HepG2 (cell line): Measurements from ENCODE around the gene PNLIPRP2. TPM values are rescaled to one million over a fixed set of nuclear protein-coding genes. Genes with fewer than 3 reads are reported as not detected.

Experiments
- ATAC-seq: fragments of 200-7000 bp; cut with Tn5 transposase; 3 replicates; pipeline ENCODE4 v1.9.1; 2020; ENCODE audit warnings: mild to moderate bottlenecking, moderate library complexity
- BruUV-seq: library from RNA; stranded (reverse); fragments of 400-500 nt; replicated peaks from 2 replicates; lab custom pipeline; 2021; lab: Mats Ljungman, UMichigan
- CTCF ChIA-PET: fragments of 300-600 bp; formaldehyde crosslinking; extraction: SDS; loops from one replicate; lab custom pipeline; 2021; ENCODE audit warnings: low total read pairs, inconsistent platforms, low intra/inter-chr PET ratio; lab: Yijun Ruan, JAX
- POLR2A ChIA-PET: fragments of 350-600 bp; sonication (Branson Sonifier 250); formaldehyde crosslinking; loops from one replicate; lab custom pipeline; 2020; ENCODE audit warnings: antibody characterized with exemption, inconsistent platforms; lab: Yijun Ruan, JAX
- DNase-seq: peaks from one replicate; pipeline ENCODE4 v3.0.0-alpha.2; 2015; ENCODE audit warnings: low spot score
- FAIRE-seq: peaks from 3 replicates; lab custom pipeline; 2011; peaks lifted over from hg19 to GRCh38; lab: Jason Lieb, UNC
- H2AFZ ChIP-seq: one replicate; pipeline ENCODE4 v1.6.1; 2011; ENCODE audit warnings: low read length, inconsistent platforms
- H3K27ac ChIP-seq: fragments of 300-600 bp; 3 replicates; pipeline ENCODE4 v1.8.0; 2011; ENCODE audit warnings: mixed run types, mild to moderate bottlenecking, mixed read lengths, low read length, inconsistent platforms; ENCODE audit not compliant: insufficient read depth; ENCODE audit errors: extremely low read length
- H3K27me3 ChIP-seq, 2 experiments: fragments of 200-600 bp in 1 of 2; 2 replicates in 1 of 2; 3 replicates in 1 of 2; pipeline versions ENCODE4 v1.6.0 to v1.8.0; 2011; ENCODE audit warnings: low read length in 2 of 2, mild to moderate bottlenecking in 2 of 2, moderate library complexity in 2 of 2, inconsistent platforms in 1 of 2; ENCODE audit not compliant: insufficient read depth in 2 of 2, control insufficient read depth in 1 of 2
- H3K36me3 ChIP-seq, 2 experiments: fragments of 200-600 bp in 1 of 2; replicated peaks in 1 of 2; 2 replicates in 1 of 2; 3 replicates in 1 of 2; pipeline versions ENCODE4 v1.5.1 to v1.8.0; 2011; ENCODE audit warnings: low read length in 2 of 2, inconsistent platforms in 1 of 2; ENCODE audit not compliant: insufficient read depth in 2 of 2, control insufficient read depth in 1 of 2
- H3K4me1 ChIP-seq: 2 replicates; pipeline ENCODE4 v1.5.1; 2012; ENCODE audit warnings: low read length, inconsistent platforms; ENCODE audit not compliant: insufficient read depth
- H3K4me2 ChIP-seq: 2 replicates; pipeline ENCODE4 v1.6.0; 2011; ENCODE audit warnings: low read depth, low read length, inconsistent platforms
- H3K4me3 ChIP-seq, 3 experiments: fragments of 200-600 bp in 1 of 3; sonication (generic), shearing (Covaris generic) in 1 of 3; replicated peaks in 1 of 3; 2 replicates each; pipeline ENCODE4 v1.5.1; 2011 to 2016; ENCODE audit warnings: low read length in 3 of 3, inconsistent platforms in 2 of 3, low read depth in 2 of 3, mild to moderate bottlenecking in 2 of 3, control low read depth in 1 of 3, mixed read lengths in 1 of 3; ENCODE audit not compliant: insufficient read depth in 1 of 3
- H3K79me2 ChIP-seq: one replicate; pipeline ENCODE4 v1.6.1; 2011; ENCODE audit warnings: low read length, inconsistent platforms; ENCODE audit not compliant: insufficient read depth
- H3K9ac ChIP-seq: 2 replicates; pipeline ENCODE4 v1.6.0; 2011; ENCODE audit warnings: mild to moderate bottlenecking, low read depth, low read length, inconsistent platforms; ENCODE audit not compliant: insufficient read depth
- H3K9me3 ChIP-seq: 2 replicates; pipeline ENCODE4 v1.5.1; 2012; ENCODE audit warnings: mild to moderate bottlenecking, low read length
- H4K20me1 ChIP-seq: 2 replicates; pipeline ENCODE4 v1.6.0; 2011; ENCODE audit warnings: inconsistent platforms, mild to moderate bottlenecking, low read length, moderate library complexity; ENCODE audit not compliant: insufficient read depth
- ADNP ChIP-seq: sonication (generic); formaldehyde crosslinking; IDR thresholded peaks from 2 replicates; pipeline ENCODE4 v1.4.0; 2020; ENCODE audit warnings: missing genetic modification reagents
- HOXD1 ChIP-seq: sonication (generic); formaldehyde crosslinking; IDR thresholded peaks from 2 replicates; pipeline ENCODE4 v1.5.0; 2020; ENCODE audit warnings: missing genetic modification reagents
- JDP2 ChIP-seq: sonication (generic); formaldehyde crosslinking; IDR thresholded peaks from 2 replicates; pipeline ENCODE4 v1.8.1; 2022; ENCODE audit warnings: missing genetic modification reagents, borderline replicate concordance
- KDM4B ChIP-seq: sonication (generic); formaldehyde crosslinking; IDR thresholded peaks from 2 replicates; pipeline ENCODE4 v1.4.0; 2020; ENCODE audit warnings: missing genetic modification reagents
- MEIS2 ChIP-seq: sonication (generic); formaldehyde crosslinking; IDR thresholded peaks from 2 replicates; pipeline ENCODE4 v1.9.0; 2021; ENCODE audit warnings: mild to moderate bottlenecking, missing genetic modification reagents
- ZNF800 ChIP-seq: sonication (generic); formaldehyde crosslinking; IDR thresholded peaks from 2 replicates; pipeline ENCODE4 v1.4.0; 2020; ENCODE audit warnings: missing genetic modification reagents
- ZUFSP ChIP-seq: sonication (generic); formaldehyde crosslinking; IDR thresholded peaks from 2 replicates; pipeline ENCODE4 v1.9.0; 2021; ENCODE audit warnings: missing genetic modification reagents, mild to moderate bottlenecking, borderline replicate concordance
- WGBS: methylation state at CpG from one replicate; pipeline ENCODE4 v1.1.6; 2017; ENCODE audit warnings: low lambda C conversion rate; 5-methylcytosine and 5-hydroxymethylcytosine counted together
- in situ Hi-C: cut with HindIII; loops from 2 replicates; pipeline ENCODE4 v1.10.0; 2017; ENCODE audit warnings: low pct_unique_long_range_greater_than_20kb; ENCODE audit not compliant: extremely low pct_ligation_motif_present
- intact Hi-C: fragments of 100-400 bp; cut with micrococcal nuclease; formaldehyde crosslinking; loops from one replicate; pipeline ENCODE4 v1.10.0; 2022; ENCODE audit not compliant: unreplicated experiment
- polyA plus RNA-seq, 8 experiments: library from polyadenylated mRNA; depleted of rRNA in 3 of 8; stranded (reverse) in 7 of 8; unstranded in 1 of 8; fragments of >200 nt; fragmentation: Illumina TruSeq in 4 of 8; extraction: Trizol in 4 of 8; gene quantifications; 2 replicates each; pipeline versions ENCODE4 v1.2.1 to v1.2.3, GENCODE V29; 2011 to 2016; ENCODE audit warnings: low read depth in 4 of 8, missing spikeins in 1 of 8, mixed read lengths in 1 of 8; ENCODE audit not compliant: insufficient read depth in 1 of 8
- total RNA-seq, 5 experiments: library from RNA; depleted of rRNA; stranded (reverse); fragments of >200 nt; fragmentation: Illumina TruSeq; extraction: Trizol; gene quantifications; 2 replicates each; pipeline ENCODE4 v1.2.3, GENCODE V29; 2016; ENCODE audit warnings: low read depth in 1 of 5
- TF ChIP-seq, protein P1 (sequence below): IDR thresholded peaks from 2 replicates; pipeline ENCODE4 v1.4.0; 2020; ENCODE audit warnings: mild to moderate bottlenecking, missing genetic modification reagents

Gene PNLIPRP2
- total and polyA plus RNA-seq, 2 of the 13 experiments (the other 11 are each of a cell fraction or from before 2014, with no cell fraction given) = 0.21 to 0.97 TPM

DNA sequence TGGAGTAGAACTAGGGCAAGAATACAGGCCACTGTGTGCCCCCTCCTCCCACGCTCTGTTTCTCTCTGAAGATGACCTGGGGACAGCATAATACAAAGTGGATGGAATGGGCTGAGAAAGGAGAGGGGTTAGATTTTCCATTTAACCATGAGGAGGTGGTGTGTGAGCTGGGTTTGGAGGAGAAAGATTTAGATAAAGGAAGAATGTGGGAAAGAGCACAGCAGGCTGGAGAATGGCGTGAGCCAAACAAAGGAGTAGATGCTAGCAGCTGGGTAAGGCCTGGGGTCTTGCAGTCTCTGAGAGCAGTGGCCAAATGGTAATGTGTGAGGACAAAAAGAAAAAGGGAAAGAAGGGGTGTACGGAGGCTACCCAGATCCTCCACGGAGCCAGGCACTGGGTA lies 8.6 kb downstream of the PNLIPRP2 start:
- Histone ChIP-seq H3K27me3 (no peaks in the 10 kb centered on the region), H3K4me3 (no peak overlapping the region), H3K36me3 (no peaks in the 10 kb centered on the region), H3K4me2 (no peak overlapping the region), H2AFZ (no peak overlapping the region), H3K9me3 (no peaks in the 10 kb centered on the region), H4K20me1 (no peaks in the 10 kb centered on the region), H3K4me1 (no peaks in the 10 kb centered on the region), H3K79me2 (no peaks in the 10 kb centered on the region), H3K9ac (no peak overlapping the region), H3K27ac (no peak overlapping the region)
- ATAC-seq (no peak), FAIRE-seq (no peak), DNase-seq (no peak)
- CTCF ChIA-PET = no interaction called here
- no TSS peak for BruUV-seq
- TF ChIP-seq MEIS2 (CRISPR knock-in tag) (no peak), ZNF800 (no peak), ZUFSP (CRISPR knock-in tag) (no peak), KDM4B (no peak), ADNP (no peak), HOXD1 (no peak), JDP2 (no peak)
- TF ChIP-seq, protein P1, sequence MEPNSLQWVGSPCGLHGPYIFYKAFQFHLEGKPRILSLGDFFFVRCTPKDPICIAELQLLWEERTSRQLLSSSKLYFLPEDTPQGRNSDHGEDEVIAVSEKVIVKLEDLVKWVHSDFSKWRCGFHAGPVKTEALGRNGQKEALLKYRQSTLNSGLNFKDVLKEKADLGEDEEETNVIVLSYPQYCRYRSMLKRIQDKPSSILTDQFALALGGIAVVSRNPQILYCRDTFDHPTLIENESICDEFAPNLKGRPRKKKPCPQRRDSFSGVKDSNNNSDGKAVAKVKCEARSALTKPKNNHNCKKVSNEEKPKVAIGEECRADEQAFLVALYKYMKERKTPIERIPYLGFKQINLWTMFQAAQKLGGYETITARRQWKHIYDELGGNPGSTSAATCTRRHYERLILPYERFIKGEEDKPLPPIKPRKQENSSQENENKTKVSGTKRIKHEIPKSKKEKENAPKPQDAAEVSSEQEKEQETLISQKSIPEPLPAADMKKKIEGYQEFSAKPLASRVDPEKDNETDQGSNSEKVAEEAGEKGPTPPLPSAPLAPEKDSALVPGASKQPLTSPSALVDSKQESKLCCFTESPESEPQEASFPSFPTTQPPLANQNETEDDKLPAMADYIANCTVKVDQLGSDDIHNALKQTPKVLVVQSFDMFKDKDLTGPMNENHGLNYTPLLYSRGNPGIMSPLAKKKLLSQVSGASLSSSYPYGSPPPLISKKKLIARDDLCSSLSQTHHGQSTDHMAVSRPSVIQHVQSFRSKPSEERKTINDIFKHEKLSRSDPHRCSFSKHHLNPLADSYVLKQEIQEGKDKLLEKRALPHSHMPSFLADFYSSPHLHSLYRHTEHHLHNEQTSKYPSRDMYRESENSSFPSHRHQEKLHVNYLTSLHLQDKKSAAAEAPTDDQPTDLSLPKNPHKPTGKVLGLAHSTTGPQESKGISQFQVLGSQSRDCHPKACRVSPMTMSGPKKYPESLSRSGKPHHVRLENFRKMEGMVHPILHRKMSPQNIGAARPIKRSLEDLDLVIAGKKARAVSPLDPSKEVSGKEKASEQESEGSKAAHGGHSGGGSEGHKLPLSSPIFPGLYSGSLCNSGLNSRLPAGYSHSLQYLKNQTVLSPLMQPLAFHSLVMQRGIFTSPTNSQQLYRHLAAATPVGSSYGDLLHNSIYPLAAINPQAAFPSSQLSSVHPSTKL (CRISPR knock-in tag) = no peak
- 27% methylated on average over 4 of the region's 4 CpGs for WGBS
- intact Hi-C loops (no loop called here), in situ Hi-C loops (no loop called here)
- POLR2A ChIA-PET = no interaction called here
